Esophagus muscularis mucosa (tissue), 4 donors: ENCODE results near the gene ZNF385A. TPM values are rescaled to one million over a fixed set of nuclear protein-coding genes. Genes with fewer than 3 reads are reported as not detected.
A peak's percentile ranks its signal among the peaks of the same experiment; 100 is the strongest.

Experiments used
- DNase-seq: peaks from one replicate; pipeline ENCODE4 v3.0.0-alpha.2; 2017; ENCODE audit errors: extremely low spot score
- H3K27ac ChIP-seq, 4 donors: fragments of 200-600 bp; sonication (generic); replicated peaks in 1 of 4; 1 replicate in 3 of 4; 2 replicates in 1 of 4; pipeline ENCODE4 v1.5.1; 2016 to 2019; ENCODE audit warnings: mild to moderate bottlenecking in 1 of 4
- H3K27me3 ChIP-seq, 4 donors: fragments of 200-600 bp; sonication (generic); one replicate each; pipeline versions ENCODE4 v1.5.1 to v1.6.0; 2016 to 2019
- H3K36me3 ChIP-seq, 4 donors: fragments of 200-600 bp; sonication (generic); one replicate each; pipeline ENCODE4 v1.5.1; 2016 to 2019
- H3K4me1 ChIP-seq, 4 donors: fragments of 200-600 bp; sonication (generic); one replicate each; pipeline ENCODE4 v1.5.1; 2016 to 2019
- H3K4me3 ChIP-seq, 4 donors: fragments of 200-600 bp; sonication (generic); 1 replicate in 2 of 4; 2 replicates in 2 of 4; pipeline ENCODE4 v1.5.1; 2016 to 2019; ENCODE audit warnings: mild to moderate bottlenecking in 4 of 4, moderate library complexity in 1 of 4
- H3K9me3 ChIP-seq, 4 donors: fragments of 200-600 bp; sonication (generic); 1 replicate in 3 of 4; 2 replicates in 1 of 4; pipeline ENCODE4 v1.5.1; 2016 to 2019
- CTCF ChIP-seq, 3 experiments: fragments of 200-600 bp in 2 of 3; fragments of 450-650 bp in 1 of 3; sonication (generic) in 2 of 3; IDR thresholded peaks; one replicate each; pipeline ENCODE4 v1.5.1; 2017 to 2019; ENCODE audit warnings: antibody characterized with exemption in 3 of 3, mild to moderate bottlenecking in 2 of 3, moderate library complexity in 1 of 3
- EP300 ChIP-seq: sonication (generic); formaldehyde crosslinking; IDR thresholded peaks from one replicate; pipeline ENCODE4 v1.6.1; 2017; ENCODE audit warnings: antibody characterized with exemption
- POLR2A ChIP-seq: fragments of 450-650 bp; IDR thresholded peaks from one replicate; pipeline ENCODE4 v1.6.1; 2017; ENCODE audit warnings: antibody characterized with exemption, moderate library complexity, mild to moderate bottlenecking, low read depth
- POLR2AphosphoS5 ChIP-seq, 2 donors: sonication (generic); formaldehyde crosslinking; IDR thresholded peaks; one replicate each; pipeline ENCODE4 v1.6.1; 2017; ENCODE audit warnings: antibody characterized with exemption in 2 of 2
- WGBS: methylation state at CpG from one replicate; pipeline ENCODE4 v1.1.5; 2018; 5-methylcytosine and 5-hydroxymethylcytosine counted together
- intact Hi-C: fragments of 100-400 bp; cut with DNase I; formaldehyde crosslinking; loops from one replicate; pipeline ENCODE4 v1.15.1; 2023
- total RNA-seq, 4 donors: library from RNA; depleted of rRNA; stranded (reverse); fragments of >200 nt; gene quantifications; one replicate each; pipeline versions ENCODE4 v1.1.0 to v1.2.1, GENCODE V29; 2016

ZNF385A gene
- total RNA-seq, 4 donors from 2014 or later: 15.7 to 32.6 (median 19.4) TPM

GRCh38 chr12:54349679-54350078, 34.9 kb downstream of the ZNF385A start:
- H3K36me3 ChIP-seq: peaks cover 56 to 70% (median 67%) of the 10 kb centered on the region in 4 donors
- intact Hi-C loops: no loop called here
- TF ChIP-seq POLR2AphosphoS5 (IDR thresholded peaks at IDR 0.05): no peak
- TF ChIP-seq POLR2A: no peak
- no peak for TF ChIP-seq CTCF (IDR thresholded peaks at IDR 0.05)
- no peak for TF ChIP-seq EP300

GRCh38 chr12:54349036-54349435, 35.5 kb downstream of the ZNF385A start:
- H3K36me3 ChIP-seq: peaks cover 62 to 76% (median 74%) of the 10 kb centered on the region in 4 donors
- no peak for DNase-seq
- no peaks in the 10 kb centered on the region for H3K9me3 ChIP-seq
- intact Hi-C loops: no loop called here
- WGBS: 86% methylated on average over 4 of the region's 4 CpGs
- no peak overlapping the region for H3K27ac ChIP-seq
- H3K4me1 ChIP-seq: peaks cover 19 to 36% (median 35%) of the 10 kb centered on the region in 4 donors
- no peak for TF ChIP-seq POLR2A
- TF ChIP-seq CTCF (IDR thresholded peaks at IDR 0.05): no peak
- TF ChIP-seq POLR2AphosphoS5 (IDR thresholded peaks at IDR 0.05): no peak
- H3K27me3 ChIP-seq: no peaks in the 10 kb centered on the region
- no peak overlapping the region for H3K4me3 ChIP-seq

More at GRCh38 chr12:54349679-54350078, 34.9 kb downstream of the ZNF385A start:
- H3K27me3 ChIP-seq: no peaks in the 10 kb centered on the region
- H3K9me3 ChIP-seq: no peaks in the 10 kb centered on the region
- H3K27ac ChIP-seq: peak overlapping the region in 1 of 4 donors; percentile 82
- H3K4me1 ChIP-seq: peaks cover 19 to 37% (median 35%) of the 10 kb centered on the region in 4 donors
- H3K4me3 ChIP-seq: no peak overlapping the region
- no peak for DNase-seq

- H3K27ac ChIP-seq: peak overlapping the region in 1 of 4 donors; percentile 14
- TF ChIP-seq POLR2A (no peak), EP300 (no peak), POLR2AphosphoS5 (IDR thresholded peaks at IDR 0.05) (no peak)
- H3K4me1 ChIP-seq: peaks cover 27 to 56% (median 47%) of the 10 kb centered on the region in 4 donors
- DNase-seq: no peak
- H3K9me3 ChIP-seq: no peaks in the 10 kb centered on the region
- H3K36me3 ChIP-seq: peaks cover 27 to 65% (median 62%) of the 10 kb centered on the region in 4 donors
- 69% methylated on average over 9 of the region's 9 CpGs for WGBS
- intact Hi-C loops: no loop called here
- H3K4me3 ChIP-seq: no peak overlapping the region
- H3K27me3 ChIP-seq: no peaks in the 10 kb centered on the region
Observed at GRCh38 chr12:54341378-54342300, 42.9 kb downstream of the ZNF385A start.

- 94% methylated on average over 7 of the region's 7 CpGs for WGBS
Observed at GRCh38 chr12:54340846-54341245, 43.7 kb downstream of the ZNF385A start.

More at GRCh38 chr12:54340846-54341245, 43.7 kb downstream of the ZNF385A start:
- Histone ChIP-seq H3K27ac (no peak overlapping the region), H3K27me3 (no peaks in the 10 kb centered on the region), H3K36me3 (peaks cover 23 to 57% (median 54%) of the 10 kb centered on the region in 4 donors), H3K4me3 (no peak overlapping the region), H3K4me1 (peaks cover 27 to 64% (median 54%) of the 10 kb centered on the region in 4 donors), H3K9me3 (no peaks in the 10 kb centered on the region)
- DNase-seq: no peak
- TF ChIP-seq POLR2A: no peak
- TF ChIP-seq EP300: no peak
- TF ChIP-seq CTCF (IDR thresholded peaks at IDR 0.05): no peak
- TF ChIP-seq POLR2AphosphoS5 (IDR thresholded peaks at IDR 0.05): no peak
- intact Hi-C loops: no loop called here
